GM18526 (cell line): ENCODE measurements around the gene KRTAP10-8.
"Not testable (repeated sequence)": the region's sequence is repeated elsewhere in the genome, so short reads cannot be mapped to it uniquely, and the experiment has no call there.

Experiments
- POLR2A ChIP-seq: IDR thresholded peaks from 3 replicates; pipeline ENCODE4 v1.6.1; 2011; ENCODE audit not compliant: insufficient read length; ENCODE audit errors: extremely low read depth

KRTAP10-8 gene

GRCh38 chr21:44590311-44590721, 21.6 kb upstream of the KRTAP10-8 start:
- no peak for TF ChIP-seq POLR2A

- no peak for TF ChIP-seq POLR2A
Observed at GRCh38 chr21:44592446-44593311, 19.2 kb upstream of the KRTAP10-8 start, which contains the start of gene KRTAP10-6. Gene KRTAP10-6 (minus strand): TSS chr21:44592505. CDS start chr21:44592484, 21 bp downstream.

GRCh38 chr21:44593598-44594405, 18.1 kb upstream of the KRTAP10-8 start:
- TF ChIP-seq POLR2A: no peak

- no peak for TF ChIP-seq POLR2A
Observed at GRCh38 chr21:44594406-44594916, 17.4 kb upstream of the KRTAP10-8 start.

- no peak for TF ChIP-seq POLR2A
Observed at GRCh38 chr21:44595524-44595923, 16.4 kb upstream of the KRTAP10-8 start.

- TF ChIP-seq POLR2A: no peak
Observed at GRCh38 chr21:44596068-44596725, 15.7 kb upstream of the KRTAP10-8 start.

- no peak for TF ChIP-seq POLR2A
Observed at GRCh38 chr21:44598061-44598460, 13.8 kb upstream of the KRTAP10-8 start.

GRCh38 chr21:44599264-44600029, 12.4 kb upstream of the KRTAP10-8 start:
- TF ChIP-seq POLR2A: no peak

- TF ChIP-seq POLR2A: not testable (repeated sequence)
Observed at GRCh38 chr21:44600118-44600978, 11.5 kb upstream of the KRTAP10-8 start, which contains the start of gene KRTAP10-7. Gene KRTAP10-7 (plus strand): TSS chr21:44600597. CDS start chr21:44600622, 25 bp downstream.

GRCh38 chr21:44601596-44602462, 10.1 kb upstream of the KRTAP10-8 start:
- TF ChIP-seq POLR2A: no peak

- no peak for TF ChIP-seq POLR2A
Observed at GRCh38 chr21:44602463-44602850, 9.4 kb upstream of the KRTAP10-8 start.

- no peak for TF ChIP-seq POLR2A
Observed at GRCh38 chr21:44603109-44603875, 8.6 kb upstream of the KRTAP10-8 start.
